Measurements from ENCODE around the gene ANKRD13B. TPM values are rescaled to one million over a fixed set of nuclear protein-coding genes. Genes with fewer than 3 reads are reported as not detected.
"Not testable (repeated sequence)": the region's sequence is repeated elsewhere in the genome, so short reads cannot be mapped to it uniquely, and the experiment has no call there.

The ANKRD13B gene
- total RNA-seq, 1 donor from 2014 or later: 45.8 TPM

- Mint-ChIP-seq H3K36me3 (ENCODE audit: low read depth) (peaks cover 7% of the 10 kb centered on the region), H3K4me1 (ENCODE audit: low read depth) (peaks cover 32% of the 10 kb centered on the region), H3K27ac (no peak overlapping the region), H3K27me3 (ENCODE audit: insufficient read depth) (no peaks in the 10 kb centered on the region), H3K9me3 (no peaks in the 10 kb centered on the region), H3K4me3 (no peak overlapping the region)
- intact Hi-C loops (cut with micrococcal nuclease): no loop called here
- no peak for DNase-seq (ENCODE audit: low spot score)
These were observed 49.3 kb downstream of the ANKRD13B start for GRCh38 chr17:29642171-29642611.

- no peak overlapping the region for H3K27ac Mint-ChIP-seq
- peaks cover 13% of the 10 kb centered on the region for H3K36me3 Mint-ChIP-seq (ENCODE audit: low read depth)
- DNase-seq (ENCODE audit: low spot score): no peak
These were observed 50.9 kb downstream of the ANKRD13B start for GRCh38 chr17:29643817-29644160.

GRCh38 chr17:29645515-29646051 lies 52.7 kb downstream of the ANKRD13B start:
- intact Hi-C loops (cut with micrococcal nuclease): no loop called here
- no peaks in the 10 kb centered on the region for H3K27me3 Mint-ChIP-seq (ENCODE audit: insufficient read depth)
- H3K36me3 Mint-ChIP-seq (ENCODE audit: low read depth): peaks cover 20% of the 10 kb centered on the region
- H3K4me1 Mint-ChIP-seq (ENCODE audit: low read depth): peaks cover 15% of the 10 kb centered on the region
- H3K4me3 Mint-ChIP-seq: no peak overlapping the region
- no peaks in the 10 kb centered on the region for H3K9me3 Mint-ChIP-seq
- peak overlapping the region; percentile 16 for H3K27ac Mint-ChIP-seq
- no peak for DNase-seq (ENCODE audit: low spot score)

More at GRCh38 chr17:29643817-29644160, 50.9 kb downstream of the ANKRD13B start:
- no peak overlapping the region for H3K4me3 Mint-ChIP-seq
- H3K4me1 Mint-ChIP-seq (ENCODE audit: low read depth): peaks cover 30% of the 10 kb centered on the region
- H3K9me3 Mint-ChIP-seq: no peaks in the 10 kb centered on the region
- intact Hi-C loops (cut with micrococcal nuclease): no loop called here
- H3K27me3 Mint-ChIP-seq (ENCODE audit: insufficient read depth): no peaks in the 10 kb centered on the region

DNA sequence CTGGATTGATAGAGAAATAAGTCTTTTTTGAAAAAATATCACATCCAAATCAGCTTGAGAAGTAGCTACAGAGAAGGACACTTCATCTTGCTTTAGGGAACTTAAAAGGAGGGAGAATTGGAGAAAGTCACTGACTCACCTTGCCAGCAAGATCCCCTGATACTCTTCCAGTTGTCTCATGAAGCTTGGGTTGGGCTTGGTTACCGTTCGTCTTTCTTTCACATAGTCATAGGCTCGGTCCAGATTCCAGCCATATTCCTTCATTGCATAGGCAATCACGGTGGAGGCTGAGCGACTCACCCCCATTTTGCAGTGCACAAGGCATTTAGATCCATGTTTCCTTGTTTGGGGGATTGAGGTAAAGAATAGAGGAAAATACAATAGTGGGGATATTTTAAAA lies 55.1 kb downstream of the ANKRD13B start:
- Mint-ChIP-seq H3K27me3 (ENCODE audit: insufficient read depth) (no peaks in the 10 kb centered on the region), H3K4me3 (no peak overlapping the region), H3K9me3 (no peaks in the 10 kb centered on the region), H3K36me3 (ENCODE audit: low read depth) (peaks cover 22% of the 10 kb centered on the region), H3K27ac (no peak overlapping the region), H3K4me1 (ENCODE audit: low read depth) (peaks cover 12% of the 10 kb centered on the region)
- intact Hi-C loops (cut with micrococcal nuclease): no loop called here
- DNase-seq (ENCODE audit: low spot score): no peak

GRCh38 chr17:29649359-29649758 lies 56.4 kb downstream of the ANKRD13B start:
- Mint-ChIP-seq H3K27me3 (ENCODE audit: insufficient read depth) (no peaks in the 10 kb centered on the region), H3K9me3 (no peaks in the 10 kb centered on the region), H3K36me3 (ENCODE audit: low read depth) (peaks cover 23% of the 10 kb centered on the region), H3K4me1 (ENCODE audit: low read depth) (peaks cover 12% of the 10 kb centered on the region), H3K4me3 (no peak overlapping the region), H3K27ac (no peak overlapping the region)
- intact Hi-C loops (cut with micrococcal nuclease): no loop called here
- no peak for DNase-seq (ENCODE audit: low spot score)

DNA sequence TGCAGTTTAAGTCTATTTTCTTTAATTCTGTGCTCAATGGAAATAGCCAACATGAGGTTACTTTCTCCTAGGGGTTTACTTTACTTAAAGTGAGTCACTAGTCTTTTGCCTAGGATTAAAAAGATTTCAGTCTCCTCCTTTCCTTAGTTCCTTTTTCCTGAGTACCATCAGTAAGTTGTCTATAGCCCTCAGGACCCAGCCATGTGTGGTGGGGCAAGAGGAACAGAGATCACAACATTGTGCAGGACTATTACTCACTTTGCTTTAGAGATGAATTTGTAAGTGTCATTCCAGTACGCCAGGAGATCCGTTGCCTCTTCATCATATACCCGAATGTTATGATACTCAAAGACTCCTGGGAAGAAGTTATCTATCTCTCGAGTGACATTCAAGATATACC lies 57.5 kb downstream of the ANKRD13B start:
- Mint-ChIP-seq H3K36me3 (ENCODE audit: low read depth) (peaks cover 21% of the 10 kb centered on the region), H3K27ac (no peak overlapping the region), H3K4me3 (no peak overlapping the region), H3K27me3 (ENCODE audit: insufficient read depth) (no peaks in the 10 kb centered on the region), H3K9me3 (no peaks in the 10 kb centered on the region), H3K4me1 (ENCODE audit: low read depth) (peaks cover 6% of the 10 kb centered on the region)
- DNase-seq (ENCODE audit: low spot score): no peak
- intact Hi-C loops (cut with micrococcal nuclease): no loop called here

- intact Hi-C loops (cut with micrococcal nuclease); H3K27ac Mint-ChIP-seq; H3K27me3 Mint-ChIP-seq (ENCODE audit: insufficient read depth): not testable (repeated sequence)
These were observed 59.0 kb downstream of the ANKRD13B start for GRCh38 chr17:29651913-29652312.

DNA sequence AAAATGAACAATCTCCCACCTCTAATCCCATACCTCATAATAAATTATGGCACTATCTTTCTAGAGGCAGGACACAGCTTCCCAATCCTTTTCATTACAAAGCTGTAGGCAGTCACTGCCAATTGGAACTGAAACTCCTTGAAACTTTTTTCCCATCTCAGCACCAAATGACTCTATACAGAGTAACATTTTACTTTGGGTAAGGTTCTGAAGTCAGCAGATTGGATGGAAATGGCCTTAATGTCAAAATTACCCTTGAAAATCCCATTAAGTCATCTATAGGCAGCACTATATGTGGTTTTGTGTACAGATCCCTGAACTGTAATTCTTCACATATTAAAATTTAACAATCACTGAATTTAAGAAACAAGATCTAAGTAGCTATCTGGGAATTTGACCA lies 60.0 kb downstream of the ANKRD13B start:
- no peak overlapping the region for H3K4me3 Mint-ChIP-seq
- no peaks in the 10 kb centered on the region for H3K9me3 Mint-ChIP-seq
- intact Hi-C loops (cut with micrococcal nuclease): no loop called here
- no peak for DNase-seq (ENCODE audit: low spot score)
- H3K4me1 Mint-ChIP-seq (ENCODE audit: low read depth): no peaks in the 10 kb centered on the region
- H3K27me3 Mint-ChIP-seq (ENCODE audit: insufficient read depth): no peaks in the 10 kb centered on the region
- H3K36me3 Mint-ChIP-seq (ENCODE audit: low read depth): peaks cover 26% of the 10 kb centered on the region
- H3K27ac Mint-ChIP-seq: no peak overlapping the region

More at GRCh38 chr17:29651913-29652312, 59.0 kb downstream of the ANKRD13B start:
- H3K9me3 Mint-ChIP-seq; H3K4me3 Mint-ChIP-seq; DNase-seq (ENCODE audit: low spot score); H3K4me1 Mint-ChIP-seq (ENCODE audit: low read depth): not testable (repeated sequence)
- peaks cover 28% of the 10 kb centered on the region for H3K36me3 Mint-ChIP-seq (ENCODE audit: low read depth)

DNA sequence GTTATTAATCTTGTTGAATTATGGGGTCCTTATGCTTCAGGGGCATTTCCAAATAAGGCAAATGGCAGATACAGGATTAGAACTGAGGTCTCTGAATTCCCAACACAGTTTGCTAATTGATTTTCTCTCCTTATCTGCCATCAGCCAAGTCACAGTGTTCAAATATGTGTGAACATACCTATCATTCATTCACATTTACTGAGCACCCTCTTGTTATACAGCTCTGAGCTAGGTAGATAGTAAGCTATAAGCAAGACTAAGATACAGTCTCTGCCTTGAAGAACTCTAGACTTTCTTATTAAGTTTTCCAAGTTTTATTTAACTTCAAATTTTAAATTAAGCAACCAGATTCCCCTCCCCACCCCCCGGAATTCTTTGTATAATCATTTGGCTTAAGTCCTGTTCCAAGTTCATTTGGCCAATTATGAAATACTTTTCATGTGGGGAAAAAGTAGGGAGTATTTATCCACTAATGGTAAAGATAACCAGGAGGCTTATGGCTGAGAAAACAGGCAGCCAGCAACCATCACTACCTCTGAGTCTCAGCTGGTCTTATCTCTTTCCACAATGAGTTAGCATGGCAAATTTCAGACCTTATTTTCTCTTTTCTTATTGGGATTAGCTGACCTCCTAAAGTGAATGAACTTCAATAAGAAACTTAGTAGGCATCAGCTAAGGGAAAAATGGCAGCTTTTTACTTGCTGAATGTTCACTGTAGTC lies 61.2 kb downstream of the ANKRD13B start:
- DNase-seq (ENCODE audit: low spot score): no peak
- Mint-ChIP-seq H3K27me3 (ENCODE audit: insufficient read depth) (no peaks in the 10 kb centered on the region), H3K9me3 (no peaks in the 10 kb centered on the region), H3K27ac (no peak overlapping the region), H3K4me3 (no peak overlapping the region), H3K4me1 (ENCODE audit: low read depth) (peaks cover 4% of the 10 kb centered on the region), H3K36me3 (ENCODE audit: low read depth) (peaks cover 22% of the 10 kb centered on the region)
- intact Hi-C loops (cut with micrococcal nuclease): no loop called here

DNA sequence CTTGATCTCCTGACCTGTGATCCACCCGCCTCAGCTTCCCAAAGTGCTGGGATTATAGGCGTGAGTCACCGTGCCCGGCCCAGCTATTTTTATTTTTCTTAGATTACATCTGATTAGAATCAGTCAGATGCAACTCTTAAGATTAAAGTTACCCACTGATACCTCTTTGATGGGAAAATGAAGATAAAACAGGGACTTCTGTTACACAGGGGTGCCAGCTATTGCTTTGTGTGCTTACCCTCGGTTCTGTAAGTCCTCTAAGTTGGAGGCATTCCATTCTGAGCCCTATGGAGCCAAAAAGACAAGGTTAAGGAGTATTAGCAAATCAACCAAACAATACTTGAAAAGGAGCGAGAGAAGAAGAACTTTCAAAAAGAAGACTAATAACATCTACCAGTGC lies 62.4 kb downstream of the ANKRD13B start:
- Mint-ChIP-seq H3K9me3 (no peaks in the 10 kb centered on the region), H3K36me3 (ENCODE audit: low read depth) (peaks cover 16% of the 10 kb centered on the region), H3K27ac (no peak overlapping the region), H3K27me3 (ENCODE audit: insufficient read depth) (no peaks in the 10 kb centered on the region), H3K4me1 (ENCODE audit: low read depth) (peaks cover 7% of the 10 kb centered on the region), H3K4me3 (no peak overlapping the region)
- intact Hi-C loops (cut with micrococcal nuclease): no loop called here
- DNase-seq (ENCODE audit: low spot score): no peak

DNA sequence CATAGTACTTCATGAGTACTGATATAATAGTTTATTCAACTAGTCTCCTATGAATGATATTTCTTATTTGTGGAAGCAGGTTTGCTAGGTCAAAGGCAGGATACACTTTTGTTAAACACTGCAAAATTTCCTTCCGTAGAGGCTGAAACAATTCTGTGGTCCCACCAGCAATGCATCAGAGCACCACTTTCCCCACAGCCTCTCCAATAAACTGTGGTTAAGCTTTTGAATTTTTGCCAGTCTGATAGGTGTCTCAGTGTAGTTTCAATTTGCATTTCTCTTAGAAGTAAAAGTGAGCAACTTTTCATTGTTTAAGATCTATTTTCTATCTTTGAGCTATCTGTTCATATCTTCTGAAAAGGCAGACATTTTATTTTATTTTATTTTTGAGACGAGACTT lies 66.2 kb downstream of the ANKRD13B start:
- peaks cover 29% of the 10 kb centered on the region for H3K36me3 Mint-ChIP-seq (ENCODE audit: low read depth)
- H3K27me3 Mint-ChIP-seq (ENCODE audit: insufficient read depth): no peaks in the 10 kb centered on the region
- no peak overlapping the region for H3K27ac Mint-ChIP-seq
- no peak overlapping the region for H3K4me3 Mint-ChIP-seq
- DNase-seq (ENCODE audit: low spot score): no peak
- intact Hi-C loops (cut with micrococcal nuclease): no loop called here
- H3K9me3 Mint-ChIP-seq: no peaks in the 10 kb centered on the region
- peaks cover 7% of the 10 kb centered on the region for H3K4me1 Mint-ChIP-seq (ENCODE audit: low read depth)

GRCh38 chr17:29661213-29661612 lies 68.3 kb downstream of the ANKRD13B start:
- Mint-ChIP-seq H3K27me3 (ENCODE audit: insufficient read depth) (no peaks in the 10 kb centered on the region), H3K4me3 (no peak overlapping the region), H3K36me3 (ENCODE audit: low read depth) (peaks cover 30% of the 10 kb centered on the region), H3K4me1 (ENCODE audit: low read depth) (peaks cover 22% of the 10 kb centered on the region), H3K9me3 (no peaks in the 10 kb centered on the region), H3K27ac (no peak overlapping the region)
- intact Hi-C loops (cut with micrococcal nuclease): no loop called here
- no peak for DNase-seq (ENCODE audit: low spot score)

DNA sequence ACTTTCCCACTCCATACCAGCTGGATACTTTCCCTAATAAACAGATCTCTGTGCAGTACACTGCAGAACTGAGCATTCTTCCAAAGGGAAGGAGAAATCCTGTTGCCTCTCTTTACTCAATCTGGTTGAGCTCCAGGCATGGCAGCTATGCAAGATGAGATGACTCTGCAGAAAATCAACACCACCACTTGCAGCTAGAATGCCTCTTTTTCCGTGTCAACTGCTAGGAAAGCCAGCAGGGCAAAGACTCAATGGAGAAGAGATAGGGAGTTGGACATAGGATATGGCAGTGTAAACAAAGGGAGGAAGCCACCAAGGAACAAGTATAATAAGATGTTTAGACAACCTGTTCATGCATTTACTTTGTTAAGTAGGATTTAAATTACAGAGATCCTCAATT lies 70.2 kb downstream of the ANKRD13B start:
- Mint-ChIP-seq H3K4me3 (no peak overlapping the region), H3K9me3 (no peaks in the 10 kb centered on the region), H3K4me1 (ENCODE audit: low read depth) (peaks cover 37% of the 10 kb centered on the region), H3K27me3 (ENCODE audit: insufficient read depth) (no peaks in the 10 kb centered on the region), H3K36me3 (ENCODE audit: low read depth) (peaks cover 40% of the 10 kb centered on the region), H3K27ac (no peak overlapping the region)
- intact Hi-C loops (cut with micrococcal nuclease): no loop called here
- DNase-seq (ENCODE audit: low spot score): no peak
